ENCODE results near the gene RALGPS2.
"Not testable (repeated sequence)": the region's sequence is repeated elsewhere in the genome, so short reads cannot be mapped to it uniquely, and the experiment has no call there.

RALGPS2 gene

GRCh38 chr1:178784131-178784536, 59.1 kb downstream of the RALGPS2 start:
- DNase-seq = no peak

GRCh38 chr1:178792394-178792793, 67.3 kb downstream of the RALGPS2 start:
- no peak for DNase-seq

GRCh38 chr1:178796013-178796412, 71.0 kb downstream of the RALGPS2 start:
- DNase-seq = no peak

- DNase-seq = no peak
These were observed 72.5 kb downstream of the RALGPS2 start for GRCh38 chr1:178797590-178797989.

GRCh38 chr1:178798232-178798861, 73.3 kb downstream of the RALGPS2 start:
- DNase-seq = no peak

- DNase-seq = no peak
These were observed 77.8 kb downstream of the RALGPS2 start for GRCh38 chr1:178802873-178803272.

GRCh38 chr1:178806665-178807300, 81.7 kb downstream of the RALGPS2 start:
- DNase-seq = no peak

GRCh38 chr1:178808529-178808928, 83.5 kb downstream of the RALGPS2 start:
- no peak for DNase-seq

- no peak for DNase-seq
These were observed 85.5 kb downstream of the RALGPS2 start for GRCh38 chr1:178810585-178810984.

- no peak for DNase-seq
These were observed 93.4 kb downstream of the RALGPS2 start for GRCh38 chr1:178818416-178818815.

- no peak for DNase-seq
These were observed 94.1 kb downstream of the RALGPS2 start for GRCh38 chr1:178819123-178819522.

GRCh38 chr1:178821134-178821866, 96.3 kb downstream of the RALGPS2 start:
- DNase-seq = no peak

- DNase-seq = no peak
These were observed 100.1 kb downstream of the RALGPS2 start for GRCh38 chr1:178825167-178825566.

- DNase-seq = no peak
These were observed 119.4 kb downstream of the RALGPS2 start for GRCh38 chr1:178844436-178844835.

- no peak for DNase-seq
These were observed 121.3 kb downstream of the RALGPS2 start for GRCh38 chr1:178846306-178846705.

GRCh38 chr1:178847396-178847849, 122.4 kb downstream of the RALGPS2 start:
- DNase-seq = no peak

- not testable (repeated sequence) for DNase-seq
These were observed 122.9 kb downstream of the RALGPS2 start for GRCh38 chr1:178847919-178848318.

GRCh38 chr1:178849918-178850317, 124.9 kb downstream of the RALGPS2 start:
- DNase-seq = no peak

- no peak for DNase-seq
These were observed 132.1 kb downstream of the RALGPS2 start for GRCh38 chr1:178857126-178857525.

- no peak for DNase-seq
These were observed 137.4 kb downstream of the RALGPS2 start for GRCh38 chr1:178862416-178862815.

- DNase-seq = no peak
These were observed 137.8 kb downstream of the RALGPS2 start for GRCh38 chr1:178862864-178863263.

- no peak for DNase-seq
These were observed 139.3 kb downstream of the RALGPS2 start for GRCh38 chr1:178864326-178864725.

GRCh38 chr1:178867670-178868069, 142.6 kb downstream of the RALGPS2 start:
- no peak for DNase-seq

- no peak for DNase-seq
These were observed 143.7 kb downstream of the RALGPS2 start for GRCh38 chr1:178868706-178869105.

All from activated CD8-positive, alpha-beta memory T cell treated with anti-CD3 and anti-CD28 coated beads for 24 hours (primary cell).